Neuronal stem cell (in vitro differentiated cells): Measurements from ENCODE around the gene CDK16.

Source experiments
- DNase-seq: peaks from one replicate; pipeline ENCODE4 v3.0.0-alpha.2; 2013; ENCODE audit warnings: low spot score
- H2AFZ ChIP-seq: one replicate; pipeline ENCODE4 v1.6.1; 2013; ENCODE audit warnings: mild to moderate bottlenecking, low read length, inconsistent platforms
- H2AK5ac ChIP-seq: 2 replicates; pipeline ENCODE4 v1.6.1; 2013; ENCODE audit warnings: low read depth, mild to moderate bottlenecking, inconsistent platforms, low read length, moderate library complexity, mixed read lengths
- H2BK120ac ChIP-seq: 2 replicates; pipeline ENCODE4 v1.6.1; 2013; ENCODE audit warnings: low read depth, mild to moderate bottlenecking, inconsistent platforms, low read length, moderate library complexity, mixed read lengths
- H2BK12ac ChIP-seq: one replicate; pipeline ENCODE4 v1.6.1; 2013; ENCODE audit warnings: low read length, inconsistent platforms
- H2BK15ac ChIP-seq: 2 replicates; pipeline ENCODE4 v1.6.1; 2013; ENCODE audit warnings: mild to moderate bottlenecking, low read length, inconsistent platforms, mixed read lengths
- H2BK5ac ChIP-seq: one replicate; pipeline ENCODE4 v1.6.1; 2013; ENCODE audit warnings: inconsistent platforms, mild to moderate bottlenecking, low read length, moderate library complexity
- H3K14ac ChIP-seq: one replicate; pipeline ENCODE4 v1.6.1; 2013; ENCODE audit warnings: low read length, inconsistent platforms
- H3K18ac ChIP-seq: 2 replicates; pipeline ENCODE4 v1.6.1; 2013; ENCODE audit warnings: low read length, inconsistent platforms
- H3K23ac ChIP-seq: 2 replicates; pipeline ENCODE4 v1.6.1; 2013; ENCODE audit warnings: low read depth, mild to moderate bottlenecking, mixed read lengths, low read length, inconsistent platforms; ENCODE audit not compliant: poor library complexity
- H3K27ac ChIP-seq: replicated peaks from 3 replicates; pipeline ENCODE4 v1.5.1; 2013; ENCODE audit warnings: low read length, inconsistent platforms
- H3K27me3 ChIP-seq, 3 experiments: 2 replicates each; pipeline ENCODE4 v1.6.1; 2013; ENCODE audit warnings: low read length in 3 of 3, mild to moderate bottlenecking in 2 of 3, inconsistent platforms in 1 of 3, low read depth in 1 of 3, mixed read lengths in 1 of 3, moderate library complexity in 1 of 3; ENCODE audit not compliant: control insufficient read depth in 3 of 3, insufficient read depth in 3 of 3
- H3K36me3 ChIP-seq, 2 donors: replicated peaks in 1 of 2; 2 replicates each; pipeline ENCODE4 v1.6.1; 2013; ENCODE audit warnings: low read length in 2 of 2; ENCODE audit not compliant: control insufficient read depth in 2 of 2, insufficient read depth in 2 of 2
- H3K4ac ChIP-seq: 2 replicates; pipeline ENCODE4 v1.6.1; 2013; ENCODE audit warnings: inconsistent platforms, mild to moderate bottlenecking, low read length, moderate library complexity
- H3K4me1 ChIP-seq, 2 donors: 1 replicate in 1 of 2; 2 replicates in 1 of 2; pipeline ENCODE4 v1.6.1; 2013; ENCODE audit warnings: low read length in 2 of 2, low read depth in 1 of 2; ENCODE audit not compliant: control insufficient read depth in 2 of 2, insufficient read depth in 1 of 2
- H3K4me2 ChIP-seq: one replicate; pipeline ENCODE4 v1.6.1; 2013; ENCODE audit warnings: mild to moderate bottlenecking, low read length, inconsistent platforms; ENCODE audit not compliant: insufficient read depth, poor library complexity, severe bottlenecking
- H3K4me3 ChIP-seq, 2 donors: 2 replicates each; pipeline ENCODE4 v1.5.1; 2013; ENCODE audit warnings: low read length in 2 of 2, mild to moderate bottlenecking in 2 of 2, inconsistent platforms in 1 of 2, moderate library complexity in 1 of 2
- H3K79me1 ChIP-seq: one replicate; pipeline ENCODE4 v1.6.1; 2013; ENCODE audit warnings: low read depth, mild to moderate bottlenecking, inconsistent platforms, low read length, moderate library complexity
- H3K9ac ChIP-seq: one replicate; pipeline ENCODE4 v1.6.1; 2013; ENCODE audit warnings: mild to moderate bottlenecking, low read depth, low read length, inconsistent platforms; ENCODE audit not compliant: poor library complexity
- H3K9me3 ChIP-seq, 2 donors: replicated peaks in 1 of 2; 2 replicates each; pipeline versions ENCODE3 to v1.6.1; 2013; ENCODE audit warnings: low read length in 2 of 2, mild to moderate bottlenecking in 2 of 2, inconsistent platforms in 1 of 2, low read depth in 1 of 2, mixed read lengths in 1 of 2, moderate library complexity in 1 of 2; ENCODE audit not compliant: control insufficient read depth in 2 of 2, insufficient read depth in 1 of 2
- H4K8ac ChIP-seq: one replicate; pipeline ENCODE4 v1.6.1; 2013; ENCODE audit warnings: low read depth, mild to moderate bottlenecking, inconsistent platforms, low read length, moderate library complexity
- H4K91ac ChIP-seq: one replicate; pipeline ENCODE4 v1.6.1; 2013; ENCODE audit warnings: low read length, low read depth, mild to moderate bottlenecking, inconsistent platforms; ENCODE audit not compliant: poor library complexity
- WGBS, 2 donors: extraction: QIAGEN DNeasy Blood & Tissue Kit; methylation state at CpG; one replicate each; pipeline ENCODE4 v1.1.7; 2013; ENCODE audit warnings: missing lambda C conversion rate in 2 of 2, mixed read lengths in 1 of 2; ENCODE audit not compliant: insufficient read length in 2 of 2, insufficient replicate concordance in 1 of 2; ENCODE audit errors: extremely low coverage in 2 of 2; 5-methylcytosine and 5-hydroxymethylcytosine counted together

CDK16 gene

DNA sequence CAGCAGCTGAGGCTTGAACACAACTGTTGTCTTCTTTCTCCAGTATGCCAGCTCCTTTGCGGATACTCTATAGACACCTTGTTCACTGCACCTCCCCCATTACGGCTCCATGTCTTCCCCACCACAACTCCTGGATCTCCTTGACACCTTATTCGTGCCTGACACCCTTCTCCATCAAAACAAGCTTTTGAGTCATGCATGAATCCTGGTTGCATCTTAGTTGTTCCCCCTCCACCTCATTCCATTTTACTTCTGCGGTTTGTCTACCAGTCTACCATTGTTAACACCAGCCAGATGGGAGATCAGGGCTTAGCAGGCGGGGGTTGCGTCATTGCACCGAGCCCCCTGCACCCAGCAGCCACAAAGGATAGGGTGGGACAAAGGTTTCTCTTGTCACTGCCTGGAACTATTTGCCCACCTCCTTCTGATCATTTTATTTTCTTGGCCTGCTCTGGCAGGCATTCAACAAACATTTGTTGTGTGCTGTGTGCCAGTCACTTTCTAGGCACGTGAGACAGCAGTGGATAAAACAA is 2.0 kb upstream of the CDK16 start:
- Histone ChIP-seq H3K36me3 (peaks cover 38 to 71% of the 10 kb centered on the region in 2 donors), H2BK5ac (peak overlapping the region; percentile 24), H3K4me2 (no peak overlapping the region), H3K14ac (no peak overlapping the region), H2AFZ (no peak overlapping the region), H3K27me3 (no peaks in the 10 kb centered on the region), H3K9me3 (no peaks in the 10 kb centered on the region), H2BK120ac (no peak overlapping the region), H4K8ac (no peak overlapping the region), H3K4ac (no peak overlapping the region), H3K4me3 (no peak overlapping the region), H4K91ac (no peak overlapping the region), H3K23ac (no peak overlapping the region), H2AK5ac (no peak overlapping the region), H3K9ac (no peak overlapping the region), H2BK12ac (no peak overlapping the region), H3K79me1 (peaks cover 4% of the 10 kb centered on the region), H3K18ac (no peak overlapping the region), H3K4me1 (peaks cover 14 to 18% of the 10 kb centered on the region in 2 donors), H2BK15ac (no peak overlapping the region), H3K27ac (peak overlapping the region; percentile 76)
- no peak for DNase-seq
- no CpG with 5 or more reads among the region's 8 CpGs for WGBS, 2 donors

DNA sequence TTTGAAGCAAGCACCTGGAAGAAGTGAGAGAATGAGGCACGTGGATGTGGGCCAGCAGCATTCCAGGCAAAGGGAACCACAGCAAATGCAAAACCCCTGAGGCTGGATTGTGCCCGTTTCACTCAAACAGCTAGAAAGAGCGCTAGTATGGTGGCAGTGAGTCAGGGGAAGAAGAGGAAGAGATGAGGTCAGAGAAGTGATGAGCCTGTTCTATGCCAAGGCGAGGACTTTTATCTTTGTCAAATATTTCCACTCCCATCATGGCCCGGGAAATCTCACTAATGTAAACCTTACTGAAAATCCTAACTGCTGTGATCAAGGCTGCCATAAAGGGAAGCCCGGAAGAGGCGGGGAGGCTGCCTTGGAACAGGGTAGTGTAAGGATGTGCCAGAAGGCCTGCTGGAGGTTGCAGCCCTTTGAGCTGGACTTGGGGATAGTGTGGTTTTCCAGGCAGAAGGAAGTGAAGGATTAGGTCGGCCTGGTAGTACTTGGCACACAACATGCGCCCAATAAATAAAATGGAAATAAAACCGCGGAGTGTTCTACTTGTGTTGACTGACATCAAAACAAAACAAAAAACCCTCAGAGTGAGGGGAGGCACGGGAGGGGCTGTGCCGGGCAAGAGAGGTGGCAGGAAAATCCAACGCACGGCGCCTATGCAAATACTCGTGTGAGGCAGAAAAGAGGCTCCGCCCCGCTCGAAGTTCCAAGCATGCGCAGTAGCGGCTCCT is 1.2 kb upstream of the CDK16 start:
- Histone ChIP-seq H2BK12ac (no peak overlapping the region), H3K79me1 (peaks cover 6% of the 10 kb centered on the region), H3K23ac (no peak overlapping the region), H3K27me3 (no peaks in the 10 kb centered on the region), H3K4ac (no peak overlapping the region), H3K4me1 (peaks cover 14 to 18% of the 10 kb centered on the region in 2 donors), H3K9me3 (no peaks in the 10 kb centered on the region), H4K91ac (no peak overlapping the region), H3K36me3 (peaks cover 32 to 71% of the 10 kb centered on the region in 2 donors), H3K27ac (peak overlapping the region; percentile 76), H3K4me3 (peak overlapping the region in 1 of 2 donors; percentile 32), H4K8ac (no peak overlapping the region), H2BK120ac (no peak overlapping the region), H2BK15ac (no peak overlapping the region), H3K9ac (no peak overlapping the region), H3K14ac (no peak overlapping the region), H2BK5ac (peak overlapping the region; percentile 24), H2AFZ (no peak overlapping the region), H3K18ac (no peak overlapping the region), H3K4me2 (peak overlapping the region; percentile 40), H2AK5ac (no peak overlapping the region)
- no peak for DNase-seq
- no CpG with 5 or more reads among the region's 22 CpGs for WGBS, 2 donors

DNA sequence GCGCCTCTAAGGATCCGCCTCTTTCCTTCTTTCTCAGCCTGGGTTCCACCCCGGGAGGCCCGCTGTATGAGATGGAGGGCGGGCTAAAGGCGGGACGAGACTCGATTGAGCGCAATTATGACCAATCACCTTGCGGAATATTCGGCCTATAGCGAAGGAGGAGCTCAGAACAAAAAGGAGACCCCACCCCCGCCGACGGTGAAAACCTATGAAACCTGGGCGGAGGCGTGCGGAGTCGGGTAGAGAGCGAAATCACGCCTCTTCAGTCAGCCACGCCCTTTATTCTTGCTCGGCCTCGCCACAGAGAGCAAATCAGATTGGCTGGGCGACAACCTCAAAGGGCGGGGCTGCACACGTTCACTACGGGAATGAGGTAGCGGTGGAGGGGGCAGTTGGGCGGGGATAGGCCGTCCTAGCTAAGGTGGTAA is 615 bp upstream of the CDK16 start:
- Histone ChIP-seq H3K9me3 (no peaks in the 10 kb centered on the region), H2AFZ (peak overlapping the region; percentile 77), H3K4me2 (peak overlapping the region; percentile 23), H3K23ac (no peak overlapping the region), H3K4me1 (peaks cover 14 to 20% of the 10 kb centered on the region in 2 donors), H3K4ac (no peak overlapping the region), H3K4me3 (peak overlapping the region; percentile 66 to 99), H2BK120ac (no peak overlapping the region), H4K91ac (no peak overlapping the region), H3K9ac (peak overlapping the region; percentile 78), H3K27ac (peak overlapping the region; percentile 73), H4K8ac (no peak overlapping the region), H3K14ac (no peak overlapping the region), H3K36me3 (peaks cover 26 to 70% of the 10 kb centered on the region in 2 donors), H3K27me3 (no peaks in the 10 kb centered on the region), H2BK15ac (no peak overlapping the region), H2BK12ac (no peak overlapping the region), H2BK5ac (no peak overlapping the region), H2AK5ac (no peak overlapping the region), H3K18ac (peak overlapping the region; percentile 96), H3K79me1 (peaks cover 7% of the 10 kb centered on the region)
- WGBS, 2 donors: no CpG with 5 or more reads among the region's 31 CpGs
- peak; percentile 96 for DNase-seq
